GM13977 (cell line): Measurements from ENCODE around the gene SOHLH2.

ENCODE experiments used
- DNase-seq: peaks from one replicate; pipeline ENCODE4 v3.0.0; 2012; ENCODE audit warnings: low spot score
- in situ Hi-C: fragments of 300-500 bp; cut with MboI; formaldehyde crosslinking; loops from one replicate; pipeline ENCODE4 v1.12.0; 2022; ENCODE audit warnings: low sequenced_read_pairs, low pct_unique_long_range_greater_than_20kb, mixed read lengths, inconsistent platforms; ENCODE audit not compliant: unreplicated experiment
- TF ChIP-seq, protein P1 (sequence below): IDR thresholded peaks from 2 replicates; pipeline ENCODE4 v1.5.1; 2012; ENCODE audit warnings: mild to moderate bottlenecking, control low read depth; ENCODE audit not compliant: insufficient read depth; ENCODE audit errors: extremely low read depth, missing control alignments

Gene SOHLH2

DNA sequence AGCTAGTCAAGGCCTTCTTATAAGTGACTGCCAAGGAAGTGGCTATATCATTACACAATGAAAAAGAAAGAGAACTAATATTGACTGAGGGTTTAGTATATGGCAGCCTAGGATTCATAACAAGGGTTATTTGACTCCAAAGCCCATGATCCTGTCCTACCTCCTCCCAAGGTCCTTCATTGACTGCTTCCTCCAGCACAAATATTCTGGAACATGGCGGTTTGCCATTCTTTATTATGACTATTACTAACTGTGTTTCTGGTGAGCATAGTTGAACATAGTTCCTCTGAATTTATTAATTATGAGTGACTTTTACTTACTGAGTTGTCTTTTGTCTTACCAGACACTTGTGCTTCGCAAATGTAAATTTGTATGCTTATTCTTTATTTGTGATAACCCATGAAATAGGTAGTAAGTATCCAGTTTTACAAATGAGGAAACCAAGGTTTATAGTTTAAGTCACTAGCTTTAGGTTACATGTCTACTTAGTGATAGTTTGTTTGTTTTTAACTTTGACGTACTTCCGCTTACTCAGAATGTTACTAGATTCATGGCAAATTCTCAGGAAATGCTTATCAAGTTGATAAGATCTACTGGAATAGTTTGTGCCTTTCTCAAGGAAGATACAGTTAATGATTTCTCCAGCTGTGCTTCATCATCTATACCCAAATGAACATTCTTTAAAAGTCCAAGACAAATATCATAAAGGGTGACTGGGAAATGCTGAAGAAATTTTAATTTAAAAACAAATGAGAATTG is 67.7 kb downstream of the SOHLH2 start:
- in situ Hi-C loops: no loop called here
- TF ChIP-seq, protein P1, sequence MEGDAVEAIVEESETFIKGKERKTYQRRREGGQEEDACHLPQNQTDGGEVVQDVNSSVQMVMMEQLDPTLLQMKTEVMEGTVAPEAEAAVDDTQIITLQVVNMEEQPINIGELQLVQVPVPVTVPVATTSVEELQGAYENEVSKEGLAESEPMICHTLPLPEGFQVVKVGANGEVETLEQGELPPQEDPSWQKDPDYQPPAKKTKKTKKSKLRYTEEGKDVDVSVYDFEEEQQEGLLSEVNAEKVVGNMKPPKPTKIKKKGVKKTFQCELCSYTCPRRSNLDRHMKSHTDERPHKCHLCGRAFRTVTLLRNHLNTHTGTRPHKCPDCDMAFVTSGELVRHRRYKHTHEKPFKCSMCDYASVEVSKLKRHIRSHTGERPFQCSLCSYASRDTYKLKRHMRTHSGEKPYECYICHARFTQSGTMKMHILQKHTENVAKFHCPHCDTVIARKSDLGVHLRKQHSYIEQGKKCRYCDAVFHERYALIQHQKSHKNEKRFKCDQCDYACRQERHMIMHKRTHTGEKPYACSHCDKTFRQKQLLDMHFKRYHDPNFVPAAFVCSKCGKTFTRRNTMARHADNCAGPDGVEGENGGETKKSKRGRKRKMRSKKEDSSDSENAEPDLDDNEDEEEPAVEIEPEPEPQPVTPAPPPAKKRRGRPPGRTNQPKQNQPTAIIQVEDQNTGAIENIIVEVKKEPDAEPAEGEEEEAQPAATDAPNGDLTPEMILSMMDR: no peak

DNA sequence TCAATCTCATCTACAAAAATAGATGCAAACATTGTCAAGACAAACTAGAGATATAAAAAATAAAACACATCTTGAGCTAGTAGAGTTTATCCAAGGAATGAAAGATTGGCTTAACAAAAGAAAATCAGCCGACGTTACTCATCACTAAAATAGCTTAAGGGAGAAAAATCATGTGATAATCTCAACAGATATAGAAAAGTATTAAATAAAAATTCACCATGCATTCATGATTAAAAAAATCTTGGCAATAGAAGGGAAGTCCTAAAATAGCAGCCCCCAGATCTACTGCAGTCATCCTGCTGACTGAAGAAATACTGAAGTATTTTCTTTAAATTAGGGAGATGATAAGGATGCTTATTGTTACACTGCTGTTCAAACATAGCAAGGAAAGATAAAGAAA is 70.6 kb downstream of the SOHLH2 start:
- in situ Hi-C loops: no loop called here
- TF ChIP-seq, protein P1: no peak
- DNase-seq: no peak

More for the DNA sequence above, 67.7 kb downstream of the SOHLH2 start:
- DNase-seq: no peak

DNA sequence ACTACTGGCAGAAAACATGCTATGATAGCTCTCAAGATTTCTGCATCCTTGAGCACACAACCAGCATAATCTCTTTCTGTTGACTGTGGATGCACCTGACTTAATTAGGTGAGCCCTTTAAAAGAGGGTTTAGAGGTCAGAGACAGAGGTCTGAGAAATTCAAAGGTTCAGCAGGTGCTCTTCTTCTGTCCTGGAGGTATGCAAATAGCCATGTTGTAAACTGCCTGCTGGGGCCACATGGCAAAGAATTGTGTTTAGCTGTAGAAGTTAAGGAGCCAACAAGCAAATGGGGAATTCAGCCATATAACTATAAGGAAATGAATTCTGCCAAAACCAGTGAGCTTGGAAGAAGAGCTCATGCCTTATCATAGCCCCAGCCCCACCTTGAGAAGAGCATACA is 71.6 kb downstream of the SOHLH2 start:
- TF ChIP-seq, protein P1: no peak
- in situ Hi-C loops: no loop called here
- DNase-seq: no peak

DNA sequence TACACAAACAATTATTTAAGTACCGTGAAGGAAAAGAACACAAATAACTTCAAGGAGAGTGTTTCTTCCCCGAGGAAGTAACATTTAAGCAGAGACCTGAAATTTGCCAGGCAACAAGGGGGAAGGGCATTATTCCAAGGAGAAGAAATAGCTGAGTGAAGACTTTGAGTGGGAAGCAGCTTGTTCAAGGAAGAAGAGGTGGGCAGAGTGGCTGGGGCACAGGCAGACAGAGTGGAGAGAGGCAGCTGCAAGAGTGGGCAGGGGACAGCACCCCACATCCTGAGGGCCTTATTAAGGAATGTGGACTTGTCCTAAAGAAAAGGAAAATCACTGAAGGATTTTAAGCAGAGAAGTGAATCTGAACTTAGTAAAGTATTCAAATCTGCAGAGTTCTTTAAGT is 78.5 kb downstream of the SOHLH2 start:
- in situ Hi-C loops: no loop called here
- TF ChIP-seq, protein P1: no peak
- no peak for DNase-seq

DNA sequence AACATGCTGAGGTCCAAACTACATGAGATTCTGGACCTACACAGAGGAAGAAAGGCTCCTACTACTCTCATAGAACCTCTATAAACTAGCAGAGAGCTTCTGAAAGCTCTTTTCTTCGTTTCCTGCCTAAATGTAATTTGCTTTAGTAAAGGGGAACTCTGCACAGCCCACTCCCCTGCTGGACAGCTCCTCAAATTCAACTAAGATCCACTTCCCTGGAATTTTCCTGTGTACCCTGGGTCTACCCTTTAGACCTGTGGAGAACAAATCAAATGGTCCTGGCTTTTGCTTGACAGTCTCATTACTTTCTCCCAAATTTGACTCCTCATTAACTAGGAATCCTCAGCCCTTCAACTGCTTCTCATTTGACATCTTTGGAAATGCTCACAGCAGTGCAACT is 79.7 kb downstream of the SOHLH2 start:
- DNase-seq: no peak
- TF ChIP-seq, protein P1: no peak
- in situ Hi-C loops: no loop called here

DNA sequence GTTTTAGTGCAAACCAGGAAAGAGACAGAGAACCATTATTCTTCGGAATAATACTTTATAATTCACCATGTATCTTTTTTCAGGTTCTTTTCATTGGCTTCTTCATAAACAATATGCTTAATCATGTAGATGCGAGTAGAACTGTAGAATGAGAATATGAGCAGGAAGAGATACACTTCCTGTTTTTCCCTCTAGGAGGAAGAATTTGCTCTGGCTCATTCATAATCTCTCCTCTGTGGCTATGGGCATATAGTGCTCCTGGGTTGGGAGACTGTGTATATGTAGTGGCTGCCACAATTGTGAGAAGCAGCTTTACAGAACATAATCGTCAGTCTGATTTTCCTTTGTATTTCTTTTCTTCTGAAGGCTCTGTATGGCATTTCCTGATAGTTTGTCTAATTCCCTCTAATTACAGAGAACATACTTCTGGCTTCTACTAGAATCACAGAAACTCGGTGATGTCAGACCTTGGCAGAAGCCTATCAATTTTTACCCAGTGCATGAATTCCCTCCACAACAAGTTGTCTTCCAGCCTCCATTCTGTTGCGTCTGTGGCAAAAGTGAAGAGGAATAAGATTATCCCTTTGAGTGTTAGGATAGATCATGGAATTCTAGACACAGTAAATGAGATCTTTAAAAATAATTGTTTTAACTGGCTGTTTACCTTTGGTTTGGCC is 80.3 kb downstream of the SOHLH2 start:
- TF ChIP-seq, protein P1: no peak
- in situ Hi-C loops: no loop called here
- no peak for DNase-seq
